Left renal cortex interstitium (tissue), 4 donors: ENCODE measurements around the gene DNM3. TPM values are rescaled to one million over a fixed set of nuclear protein-coding genes. Genes with fewer than 3 reads are reported as not detected.

Experiments used
- DNase-seq, 4 donors: peaks; one replicate each; pipeline ENCODE4 v3.0.0-alpha.2; 2013; ENCODE audit warnings: low read depth in 4 of 4, low spot score in 2 of 4, missing footprints in 1 of 4
- polyA plus RNA-seq, 4 donors: library from polyadenylated mRNA; unstranded; fragments of 120-200 nt; gene quantifications; one replicate each; pipeline ENCODE4 v1.2.1, GENCODE V29; 2013; ENCODE audit not compliant: insufficient read length in 4 of 4

DNM3 gene
- polyA plus RNA-seq, 4 donors = 3.5 to 5.8 (median 4.5) TPM

GRCh38 chr1:172255223-172255560 lies 413.9 kb downstream of the DNM3 start:
- DNase-seq = no peak

GRCh38 chr1:172265905-172266304 lies 424.6 kb downstream of the DNM3 start:
- DNase-seq = no peak

GRCh38 chr1:172266528-172267174 lies 425.4 kb downstream of the DNM3 start:
- DNase-seq = no peak

GRCh38 chr1:172268237-172268636 lies 426.9 kb downstream of the DNM3 start:
- DNase-seq = no peak

- DNase-seq = no peak
These were observed 427.8 kb downstream of the DNM3 start for GRCh38 chr1:172269084-172269483.

- DNase-seq = no peak
These were observed 428.3 kb downstream of the DNM3 start for GRCh38 chr1:172269644-172270043.

GRCh38 chr1:172270605-172271004 lies 429.3 kb downstream of the DNM3 start:
- no peak for DNase-seq

GRCh38 chr1:172272087-172272486 lies 430.8 kb downstream of the DNM3 start:
- no peak for DNase-seq

GRCh38 chr1:172273647-172274396 lies 432.5 kb downstream of the DNM3 start:
- no peak for DNase-seq

- no peak for DNase-seq
These were observed 434.2 kb downstream of the DNM3 start for GRCh38 chr1:172275478-172275877.

GRCh38 chr1:172276120-172276818 lies 435.0 kb downstream of the DNM3 start:
- no peak for DNase-seq

GRCh38 chr1:172277275-172277674 lies 436.0 kb downstream of the DNM3 start:
- no peak for DNase-seq

GRCh38 chr1:172277989-172278388 lies 436.7 kb downstream of the DNM3 start:
- DNase-seq = no peak

GRCh38 chr1:172278478-172278877 lies 437.2 kb downstream of the DNM3 start:
- DNase-seq = no peak

- no peak for DNase-seq
These were observed 438.8 kb downstream of the DNM3 start for GRCh38 chr1:172279939-172280636.

GRCh38 chr1:172283766-172284165 lies 442.5 kb downstream of the DNM3 start:
- no peak for DNase-seq

- no peak for DNase-seq
These were observed 445.4 kb downstream of the DNM3 start for GRCh38 chr1:172286629-172287076.

GRCh38 chr1:172287208-172287607 lies 445.9 kb downstream of the DNM3 start:
- DNase-seq = no peak

- no peak for DNase-seq
These were observed 447.3 kb downstream of the DNM3 start for GRCh38 chr1:172288581-172288980.

- no peak for DNase-seq
These were observed 448.1 kb downstream of the DNM3 start for GRCh38 chr1:172289448-172289847.

- DNase-seq = no peak
These were observed 451.5 kb downstream of the DNM3 start for GRCh38 chr1:172292840-172293239.
